Breast epithelium (tissue), 3 donors: ENCODE measurements around the gene MTARC1.

ENCODE experiments used
- CTCF ChIP-seq, 3 donors: fragments of 450-650 bp; IDR thresholded peaks; one replicate each; pipeline ENCODE4 v1.5.1; 2016 to 2017; ENCODE audit warnings: antibody characterized with exemption in 3 of 3, mild to moderate bottlenecking in 3 of 3, moderate library complexity in 3 of 3
- POLR2A ChIP-seq: fragments of 450-650 bp; IDR thresholded peaks from one replicate; pipeline ENCODE4 v1.6.1; 2016; ENCODE audit warnings: antibody characterized with exemption, mild to moderate bottlenecking, moderate library complexity
- POLR2AphosphoS5 ChIP-seq, 3 donors: sonication (generic); formaldehyde crosslinking; IDR thresholded peaks; one replicate each; pipeline ENCODE4 v1.6.1; 2017; ENCODE audit warnings: antibody characterized with exemption in 3 of 3

- TF ChIP-seq CTCF (IDR thresholded peaks at IDR 0.05) (no peak), POLR2AphosphoS5 (IDR thresholded peaks at IDR 0.05) (no peak), POLR2A (no peak)
These were observed 19.2 kb upstream of the MTARC1 start for GRCh38 chr1:220767312-220768125.
